HUES6 (cell line): ENCODE results near the gene FAM163B.

Source experiments
- H3K27ac ChIP-seq: 2 replicates; pipeline ENCODE4 v1.7.0; 2013; ENCODE audit warnings: low read depth, mild to moderate bottlenecking, low read length, inconsistent platforms
- H3K27me3 ChIP-seq: 2 replicates; pipeline ENCODE4 v1.6.1; 2013; ENCODE audit warnings: low read length; ENCODE audit not compliant: control insufficient read depth, insufficient read depth
- H3K36me3 ChIP-seq: 2 replicates; pipeline ENCODE4 v1.6.1; 2013; ENCODE audit warnings: low read length; ENCODE audit not compliant: control insufficient read depth, insufficient read depth
- H3K4me1 ChIP-seq: 2 replicates; pipeline ENCODE4 v1.6.1; 2013; ENCODE audit warnings: low read length; ENCODE audit not compliant: control insufficient read depth, insufficient read depth
- H3K4me3 ChIP-seq: 2 replicates; pipeline ENCODE4 v1.5.1; 2013; ENCODE audit warnings: low read depth, low read length
- H3K9ac ChIP-seq: one replicate; pipeline ENCODE4 v1.6.1; 2013; ENCODE audit warnings: mild to moderate bottlenecking, low read length
- H3K9me3 ChIP-seq: 2 replicates; pipeline ENCODE4 v1.6.1; 2013; ENCODE audit warnings: low read depth, low read length; ENCODE audit not compliant: control insufficient read depth, insufficient read depth

The FAM163B gene

GRCh38 chr9:133577737-133578112 is 31.5 kb downstream of the FAM163B start:
- Histone ChIP-seq H3K27ac (no peak overlapping the region), H3K4me3 (no peak overlapping the region), H3K9me3 (no peaks in the 10 kb centered on the region), H3K9ac (no peak overlapping the region), H3K36me3 (no peaks in the 10 kb centered on the region), H3K4me1 (peaks cover 22% of the 10 kb centered on the region; the same call in 1 of the 2 replicates), H3K27me3 (no peaks in the 10 kb centered on the region)

GRCh38 chr9:133576875-133577736 is 32.1 kb downstream of the FAM163B start:
- no peaks in the 10 kb centered on the region for H3K36me3 ChIP-seq
- no peaks in the 10 kb centered on the region for H3K9me3 ChIP-seq
- no peaks in the 10 kb centered on the region for H3K27me3 ChIP-seq
- H3K9ac ChIP-seq: no peak overlapping the region
- no peak overlapping the region for H3K27ac ChIP-seq
- no peak overlapping the region for H3K4me3 ChIP-seq
- peaks cover 22% of the 10 kb centered on the region; the same call in 1 of the 2 replicates for H3K4me1 ChIP-seq

- Histone ChIP-seq H3K36me3 (no peaks in the 10 kb centered on the region), H3K4me1 (peaks cover 14% of the 10 kb centered on the region; the same call in 1 of the 2 replicates), H3K27ac (no peak overlapping the region), H3K4me3 (no peak overlapping the region), H3K9ac (no peak overlapping the region), H3K27me3 (no peaks in the 10 kb centered on the region), H3K9me3 (no peaks in the 10 kb centered on the region)
Measured at GRCh38 chr9:133576031-133576874, 32.9 kb downstream of the FAM163B start.

- H3K27ac ChIP-seq: no peak overlapping the region
- no peaks in the 10 kb centered on the region for H3K27me3 ChIP-seq
- no peak overlapping the region for H3K9ac ChIP-seq
- H3K36me3 ChIP-seq: no peaks in the 10 kb centered on the region
- no peak overlapping the region for H3K4me3 ChIP-seq
- H3K9me3 ChIP-seq: no peaks in the 10 kb centered on the region
- peaks cover 22% of the 10 kb centered on the region for H3K4me1 ChIP-seq
Measured at GRCh38 chr9:133575186-133576030, 33.8 kb downstream of the FAM163B start.

GRCh38 chr9:133574771-133575170 is 34.4 kb downstream of the FAM163B start:
- Histone ChIP-seq H3K36me3 (no peaks in the 10 kb centered on the region), H3K4me1 (peaks cover 26% of the 10 kb centered on the region), H3K27ac (no peak overlapping the region), H3K4me3 (no peak overlapping the region), H3K9me3 (no peaks in the 10 kb centered on the region), H3K27me3 (no peaks in the 10 kb centered on the region), H3K9ac (no peak overlapping the region)

GRCh38 chr9:133573791-133574515 is 35.2 kb downstream of the FAM163B start:
- no peak overlapping the region for H3K27ac ChIP-seq
- H3K9ac ChIP-seq: no peak overlapping the region
- no peak overlapping the region for H3K4me3 ChIP-seq
- no peaks in the 10 kb centered on the region for H3K27me3 ChIP-seq
- H3K9me3 ChIP-seq: no peaks in the 10 kb centered on the region
- H3K36me3 ChIP-seq: no peaks in the 10 kb centered on the region
- peaks cover 26% of the 10 kb centered on the region for H3K4me1 ChIP-seq

GRCh38 chr9:133572821-133573361 is 36.3 kb downstream of the FAM163B start:
- Histone ChIP-seq H3K27me3 (no peaks in the 10 kb centered on the region), H3K4me1 (peaks cover 21% of the 10 kb centered on the region), H3K9ac (no peak overlapping the region), H3K9me3 (no peaks in the 10 kb centered on the region), H3K4me3 (no peak overlapping the region), H3K36me3 (no peaks in the 10 kb centered on the region), H3K27ac (no peak overlapping the region)

GRCh38 chr9:133571896-133572595 is 37.1 kb downstream of the FAM163B start:
- H3K27me3 ChIP-seq: no peaks in the 10 kb centered on the region
- H3K9ac ChIP-seq: no peak overlapping the region
- no peak overlapping the region for H3K27ac ChIP-seq
- no peak overlapping the region for H3K4me3 ChIP-seq
- peaks cover 16% of the 10 kb centered on the region for H3K4me1 ChIP-seq
- no peaks in the 10 kb centered on the region for H3K36me3 ChIP-seq
- H3K9me3 ChIP-seq: no peaks in the 10 kb centered on the region

GRCh38 chr9:133571391-133571890 is 37.7 kb downstream of the FAM163B start:
- Histone ChIP-seq H3K36me3 (no peaks in the 10 kb centered on the region), H3K9ac (no peak overlapping the region), H3K4me3 (no peak overlapping the region), H3K27me3 (no peaks in the 10 kb centered on the region), H3K9me3 (no peaks in the 10 kb centered on the region), H3K4me1 (peaks cover 12% of the 10 kb centered on the region), H3K27ac (no peak overlapping the region)
